PFSK-1 (cell line): Measurements from ENCODE around the gene PEMT.

Experiments used
- FOXP2 ChIP-seq: optimal IDR thresholded peaks from 2 replicates; pipeline ENCODE3; 2011; ENCODE audit warnings: borderline replicate concordance, control low read depth, inconsistent platforms; ENCODE audit not compliant: insufficient read depth; ENCODE audit errors: extremely low read length, extremely low read depth
- POLR2AphosphoS5 ChIP-seq: IDR thresholded peaks from 2 replicates; pipeline ENCODE4 v1.6.1; 2012; ENCODE audit warnings: low read depth, mild to moderate bottlenecking, control low read depth, low read length, moderate library complexity
- REST ChIP-seq, 2 experiments: IDR thresholded peaks; 2 replicates each; pipeline versions ENCODE4 v1.6.1 to v1.8.0; 2011 to 2012; ENCODE audit warnings: low read depth in 2 of 2, low read length in 2 of 2, control low read depth in 1 of 2, inconsistent platforms in 1 of 2, mild to moderate bottlenecking in 1 of 2, moderate library complexity in 1 of 2; ENCODE audit not compliant: insufficient read depth in 1 of 2
- SIN3A ChIP-seq: IDR thresholded peaks from 2 replicates; pipeline ENCODE4 v1.6.1; 2012; ENCODE audit warnings: mild to moderate bottlenecking, low read length, moderate library complexity, borderline replicate concordance; ENCODE audit not compliant: insufficient read depth
- TAF1 ChIP-seq: IDR thresholded peaks from 2 replicates; pipeline ENCODE4 v1.6.1; 2012; ENCODE audit warnings: low read length, control low read depth, borderline replicate concordance; ENCODE audit not compliant: insufficient read depth

- TF ChIP-seq POLR2AphosphoS5, result no peak
- TF ChIP-seq TAF1, result no peak
- TF ChIP-seq REST (IDR thresholded peaks at IDR 0.05; ENCODE audit: insufficient read depth in 1 of 2, low read depth in 2 of 2, low read length in 2 of 2), result no peak
- TF ChIP-seq SIN3A, result no peak
- no peak for TF ChIP-seq FOXP2
These were observed 29.4 kb downstream of the PEMT start for GRCh38 chr17:17562146-17562511.
